Measurements from ENCODE around the gene VDAC2.

Gene VDAC2

GRCh38 chr10:75254739-75255138, 44.1 kb downstream of the VDAC2 start:
- DNase-seq, result no peak

- DNase-seq, result no peak
These were observed 50.4 kb downstream of the VDAC2 start for GRCh38 chr10:75260990-75261389.

GRCh38 chr10:75261813-75262705, 51.5 kb downstream of the VDAC2 start:
- no peak for DNase-seq

GRCh38 chr10:75263806-75264205, 53.2 kb downstream of the VDAC2 start:
- DNase-seq, result no peak

GRCh38 chr10:75265856-75266255, 55.3 kb downstream of the VDAC2 start:
- DNase-seq, result no peak

GRCh38 chr10:75266945-75267344, 56.3 kb downstream of the VDAC2 start:
- no peak for DNase-seq

GRCh38 chr10:75269605-75270004, 59.0 kb downstream of the VDAC2 start:
- DNase-seq, result no peak

- no peak for DNase-seq
These were observed 61.5 kb downstream of the VDAC2 start for GRCh38 chr10:75272094-75272493.

- DNase-seq, result no peak
These were observed 62.3 kb downstream of the VDAC2 start for GRCh38 chr10:75272896-75273295.

GRCh38 chr10:75276069-75276872, 65.7 kb downstream of the VDAC2 start:
- DNase-seq, result no peak

- no peak for DNase-seq
These were observed 69.6 kb downstream of the VDAC2 start for GRCh38 chr10:75280236-75280635.
